ENCODE data around the gene WDR26.

WDR26 gene

DNA sequence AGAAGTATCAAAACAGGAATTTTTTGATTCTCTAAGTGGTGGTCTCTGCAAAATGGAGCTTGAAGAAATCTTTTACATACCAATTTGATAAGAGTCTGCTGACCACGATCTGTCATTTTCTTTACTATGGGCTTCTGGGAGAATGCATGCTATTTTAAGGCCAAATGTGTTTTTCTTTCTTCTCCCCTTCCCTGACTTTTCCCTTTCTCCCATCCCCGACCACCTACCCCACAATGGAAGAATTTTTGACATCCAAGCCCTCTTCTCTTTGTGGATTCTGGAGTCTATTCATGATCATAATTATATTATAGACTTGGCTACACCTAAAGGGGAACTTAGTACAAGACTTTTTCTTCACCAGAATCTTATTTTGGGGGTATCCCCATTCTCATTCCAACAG, 46.7 kb downstream of the WDR26 start:
- TF ChIP-seq, protein P1, sequence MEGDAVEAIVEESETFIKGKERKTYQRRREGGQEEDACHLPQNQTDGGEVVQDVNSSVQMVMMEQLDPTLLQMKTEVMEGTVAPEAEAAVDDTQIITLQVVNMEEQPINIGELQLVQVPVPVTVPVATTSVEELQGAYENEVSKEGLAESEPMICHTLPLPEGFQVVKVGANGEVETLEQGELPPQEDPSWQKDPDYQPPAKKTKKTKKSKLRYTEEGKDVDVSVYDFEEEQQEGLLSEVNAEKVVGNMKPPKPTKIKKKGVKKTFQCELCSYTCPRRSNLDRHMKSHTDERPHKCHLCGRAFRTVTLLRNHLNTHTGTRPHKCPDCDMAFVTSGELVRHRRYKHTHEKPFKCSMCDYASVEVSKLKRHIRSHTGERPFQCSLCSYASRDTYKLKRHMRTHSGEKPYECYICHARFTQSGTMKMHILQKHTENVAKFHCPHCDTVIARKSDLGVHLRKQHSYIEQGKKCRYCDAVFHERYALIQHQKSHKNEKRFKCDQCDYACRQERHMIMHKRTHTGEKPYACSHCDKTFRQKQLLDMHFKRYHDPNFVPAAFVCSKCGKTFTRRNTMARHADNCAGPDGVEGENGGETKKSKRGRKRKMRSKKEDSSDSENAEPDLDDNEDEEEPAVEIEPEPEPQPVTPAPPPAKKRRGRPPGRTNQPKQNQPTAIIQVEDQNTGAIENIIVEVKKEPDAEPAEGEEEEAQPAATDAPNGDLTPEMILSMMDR (conservative IDR thresholded peaks at IDR 0.05; ENCODE audit: low read depth) = no peak
- ChIA-PET CTCF (no interaction called here), POLR2A (ENCODE audit: low non-redundant PET) (no interaction called here)
- no peak overlapping the region for H3K27ac ChIP-seq
- no peak for DNase-seq (ENCODE audit: low spot score)

DNA sequence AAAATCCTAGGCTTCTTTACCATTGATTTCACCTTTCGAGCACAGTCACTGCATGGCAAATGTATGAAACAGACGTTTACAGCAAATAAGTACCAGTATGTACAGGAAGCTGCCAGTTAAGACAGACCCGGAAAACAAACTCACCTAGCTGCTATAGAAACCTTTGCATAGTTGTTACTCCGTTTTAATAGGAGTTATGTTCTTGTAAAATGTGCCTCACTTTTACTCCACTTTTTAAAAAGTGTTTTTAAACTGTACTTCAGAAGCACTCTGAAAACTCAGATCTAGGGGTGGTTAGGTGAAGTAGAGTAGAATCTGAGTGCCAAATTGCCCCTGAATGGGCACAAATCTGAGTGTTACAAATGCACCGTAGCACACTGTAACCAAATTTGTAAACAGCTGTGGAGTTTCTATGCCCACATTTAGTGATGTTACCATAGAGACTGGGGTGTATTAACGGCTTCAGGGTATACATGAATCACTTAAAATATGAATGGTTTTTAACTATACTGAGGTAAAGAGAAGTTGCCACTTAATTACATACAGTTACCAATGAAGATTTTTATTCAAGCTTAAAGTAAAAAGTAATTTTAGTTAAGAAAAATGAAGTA, 47.2 kb downstream of the WDR26 start:
- CTCF ChIA-PET = interaction anchor here (0.5 kb wide), 1 partner anchor 502 kb away, joined by 3 read pairs; no protein-coding TSS in a partner anchor
- DNase-seq (ENCODE audit: low spot score) = no peak
- POLR2A ChIA-PET (ENCODE audit: low non-redundant PET) = no interaction called here
- no peak overlapping the region for H3K27ac ChIP-seq
- TF ChIP-seq, protein P1 (conservative IDR thresholded peaks at IDR 0.05; ENCODE audit: low read depth) = no peak

DNA sequence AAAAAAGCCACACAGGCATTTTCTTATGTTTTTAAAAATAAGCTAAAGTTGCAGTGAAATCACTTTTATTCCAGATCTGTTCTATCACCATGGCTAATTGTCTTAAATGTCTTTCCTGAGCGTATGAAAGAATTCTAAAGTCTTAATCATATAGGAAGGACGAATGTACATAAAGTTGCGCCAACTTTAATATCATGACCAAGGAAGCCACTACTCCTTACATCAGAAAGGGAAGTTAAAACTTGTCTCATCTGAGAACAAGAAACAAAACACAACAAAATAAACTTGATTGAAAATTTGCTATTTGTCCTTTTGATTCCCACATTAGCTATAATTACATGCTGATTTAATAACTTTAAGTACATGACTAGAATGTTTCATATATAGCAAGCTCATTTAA, 51.4 kb downstream of the WDR26 start:
- TF ChIP-seq, protein P1 (conservative IDR thresholded peaks at IDR 0.05; ENCODE audit: low read depth) = no peak
- DNase-seq (ENCODE audit: low spot score) = no peak
- CTCF ChIA-PET = interaction anchor here (1.0 kb wide), 1 partner anchor 21 kb away, joined by 5 read pairs; no protein-coding TSS in a partner anchor
- POLR2A ChIA-PET (ENCODE audit: low non-redundant PET) = no interaction called here
- no peak overlapping the region for H3K27ac ChIP-seq

DNA sequence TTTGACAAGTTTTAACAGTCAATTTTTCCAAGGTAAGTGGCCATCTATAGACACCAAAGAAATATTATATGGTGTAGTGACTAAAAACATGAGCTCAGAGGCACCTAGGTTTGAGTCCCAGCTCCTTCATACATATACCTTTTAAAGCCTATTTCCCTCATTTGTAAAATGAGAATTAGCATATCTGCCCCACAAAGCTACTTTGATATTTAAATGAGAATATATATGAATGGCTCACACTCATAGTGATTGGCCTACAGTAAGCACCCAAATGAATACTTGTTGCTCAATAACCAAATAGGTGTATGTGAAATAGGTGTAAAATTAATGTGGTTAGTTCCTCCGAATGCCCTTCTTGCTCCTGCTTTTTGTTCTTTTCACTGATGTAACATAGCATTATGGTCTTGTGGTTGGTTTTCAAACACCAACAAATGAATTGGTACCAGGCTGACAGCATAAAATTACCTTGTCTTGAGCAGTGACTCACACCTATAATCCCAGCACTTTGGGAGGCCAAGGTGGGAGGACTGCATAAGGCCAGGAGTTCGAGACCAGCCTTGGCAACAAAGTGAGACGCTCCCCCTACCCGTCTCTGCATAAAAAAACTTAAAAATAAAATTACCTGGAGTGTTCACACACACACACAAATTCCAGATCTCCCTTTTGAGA, 52.6 kb downstream of the WDR26 start:
- H3K27ac ChIP-seq = no peak overlapping the region
- TF ChIP-seq, protein P1 (conservative IDR thresholded peaks at IDR 0.05; ENCODE audit: low read depth) = no peak
- CTCF ChIA-PET = no interaction called here
- POLR2A ChIA-PET (ENCODE audit: low non-redundant PET) = no interaction called here
- no peak for DNase-seq (ENCODE audit: low spot score)

DNA sequence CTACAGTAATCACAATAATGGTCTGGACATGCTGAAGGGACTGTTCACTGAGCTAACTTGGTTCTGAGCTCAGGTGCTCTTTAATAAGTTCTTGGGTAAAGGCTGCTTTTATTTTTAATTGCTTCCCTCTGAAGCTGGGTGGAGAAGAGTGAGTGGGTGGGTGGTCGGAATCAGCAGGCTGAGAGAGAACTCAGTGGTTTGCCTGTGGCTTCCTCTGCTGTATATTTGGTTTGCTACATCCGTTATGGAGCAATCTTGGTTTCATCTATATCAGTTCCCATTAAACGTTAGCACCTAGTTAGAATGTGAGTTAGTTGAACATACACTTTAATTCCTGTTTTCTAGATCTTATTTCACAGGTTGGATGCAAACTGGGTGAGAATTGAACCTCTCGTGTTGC, 54.6 kb downstream of the WDR26 start:
- DNase-seq (ENCODE audit: low spot score) = no peak
- TF ChIP-seq, protein P1 (conservative IDR thresholded peaks at IDR 0.05; ENCODE audit: low read depth) = no peak
- H3K27ac ChIP-seq = no peak overlapping the region
- ChIA-PET CTCF (no interaction called here), POLR2A (ENCODE audit: low non-redundant PET) (no interaction called here)

DNA sequence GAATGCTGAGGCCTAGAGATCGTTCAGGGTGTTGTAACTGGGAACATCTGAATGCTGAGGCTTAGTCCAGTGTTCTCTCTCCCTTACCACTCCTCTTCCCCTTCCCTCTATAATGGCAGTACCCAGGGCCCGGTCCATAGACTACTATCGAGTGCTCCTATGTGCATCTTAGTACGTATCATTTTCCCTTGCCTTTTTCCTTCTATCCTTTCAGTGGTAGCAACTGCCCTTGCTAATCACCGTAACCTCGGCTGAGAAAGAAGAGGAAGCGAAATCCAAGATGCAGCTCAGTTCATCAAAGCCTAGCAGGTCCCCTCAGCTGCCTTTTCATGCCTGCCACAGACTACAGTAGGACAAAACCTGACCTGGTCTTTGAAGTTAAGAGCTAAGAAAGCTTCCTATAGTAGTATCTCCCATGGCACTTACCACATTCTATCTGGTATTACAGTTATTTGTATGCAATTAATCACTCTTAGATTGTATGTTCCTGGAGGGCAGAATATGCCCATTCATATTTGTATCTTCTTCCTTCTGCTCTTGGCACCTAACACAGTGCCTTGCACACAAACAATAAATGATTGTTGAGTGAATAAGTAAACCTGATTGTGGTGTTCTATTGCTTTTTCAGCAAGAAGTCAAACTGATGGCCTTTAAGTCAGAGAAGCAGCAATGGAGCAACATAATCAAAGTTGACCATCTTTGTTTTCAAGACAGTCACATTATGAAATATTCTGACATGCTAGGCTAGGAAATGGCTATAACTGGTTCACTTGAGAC, 55.6 kb downstream of the WDR26 start:
- no peak overlapping the region for H3K27ac ChIP-seq
- POLR2A ChIA-PET (ENCODE audit: low non-redundant PET) = no interaction called here
- no peak for DNase-seq (ENCODE audit: low spot score)
- CTCF ChIA-PET = no interaction called here
- TF ChIP-seq, protein P1 (conservative IDR thresholded peaks at IDR 0.05; ENCODE audit: low read depth) = no peak

Data from RWPE1 (cell line).